Hematopoietic multipotent progenitor cell treated with erythropoietin and hydrocortisone succinate and interleukin-3 and kit ligand, for 17 days (in vitro differentiated cells): ENCODE results near the gene ST14.
A peak's percentile ranks its signal among the peaks of the same experiment; 100 is the strongest.
"Not testable (repeated sequence)": the region's sequence is repeated elsewhere in the genome, so short reads cannot be mapped to it uniquely, and the experiment has no call there.

Experiments
- DNase-seq: peaks from one replicate; pipeline ENCODE4 v3.0.0-alpha.2; 2015; ENCODE audit warnings: low spot score

The ST14 gene

GRCh38 chr11:130209954-130210854 is 50.6 kb downstream of the ST14 start:
- no peak for DNase-seq

DNA sequence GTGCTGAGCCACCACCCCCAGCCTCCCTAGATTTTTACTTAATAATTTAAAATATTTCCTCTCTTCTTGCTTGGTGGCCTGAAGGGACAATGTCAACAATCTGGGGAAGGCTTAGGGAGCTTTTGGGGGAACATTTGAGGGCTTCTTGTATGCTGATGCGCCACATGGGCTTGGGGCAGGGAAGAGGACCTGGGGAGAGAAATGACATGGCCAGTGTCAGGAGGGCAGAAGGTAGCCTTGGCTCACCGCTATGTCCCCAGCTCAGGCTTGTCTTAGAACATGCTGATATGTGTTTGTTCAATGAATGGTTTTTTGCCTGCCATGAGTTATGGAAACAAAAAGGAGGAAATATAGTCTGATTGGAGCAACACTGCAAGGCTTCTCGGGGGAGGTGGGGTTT is 51.6 kb downstream of the ST14 start:
- no peak for DNase-seq

DNA sequence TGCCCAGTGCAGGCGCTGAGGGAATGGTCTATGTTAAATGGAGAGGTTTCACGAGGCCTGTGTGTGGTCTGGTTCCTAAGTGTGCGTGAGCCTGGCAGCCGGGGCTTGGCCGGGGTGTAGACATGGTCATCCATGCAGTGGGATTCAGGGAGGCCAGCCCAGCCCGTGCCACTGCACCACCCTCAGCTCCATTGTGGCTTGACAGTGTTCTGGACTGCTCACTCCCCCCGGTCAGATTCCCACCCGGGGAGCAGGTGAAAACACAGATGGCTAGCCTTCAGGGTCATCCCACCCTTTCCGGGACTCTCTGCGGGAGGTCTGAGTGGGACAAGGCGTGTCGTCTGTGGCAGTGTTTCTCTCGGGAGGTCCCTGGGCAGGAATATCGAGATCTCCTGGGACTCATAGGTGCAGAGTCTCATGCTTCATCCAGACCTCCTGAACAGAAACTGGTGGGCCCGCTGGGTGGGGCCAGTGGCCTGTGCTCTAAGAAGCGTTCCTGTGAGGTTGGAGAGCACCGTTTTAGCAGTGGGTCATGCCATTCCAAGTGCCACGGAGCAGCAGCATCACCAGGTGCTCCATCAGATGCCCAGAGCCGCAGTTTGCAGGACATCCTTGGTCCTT is 52.3 kb downstream of the ST14 start:
- no peak for DNase-seq

DNA sequence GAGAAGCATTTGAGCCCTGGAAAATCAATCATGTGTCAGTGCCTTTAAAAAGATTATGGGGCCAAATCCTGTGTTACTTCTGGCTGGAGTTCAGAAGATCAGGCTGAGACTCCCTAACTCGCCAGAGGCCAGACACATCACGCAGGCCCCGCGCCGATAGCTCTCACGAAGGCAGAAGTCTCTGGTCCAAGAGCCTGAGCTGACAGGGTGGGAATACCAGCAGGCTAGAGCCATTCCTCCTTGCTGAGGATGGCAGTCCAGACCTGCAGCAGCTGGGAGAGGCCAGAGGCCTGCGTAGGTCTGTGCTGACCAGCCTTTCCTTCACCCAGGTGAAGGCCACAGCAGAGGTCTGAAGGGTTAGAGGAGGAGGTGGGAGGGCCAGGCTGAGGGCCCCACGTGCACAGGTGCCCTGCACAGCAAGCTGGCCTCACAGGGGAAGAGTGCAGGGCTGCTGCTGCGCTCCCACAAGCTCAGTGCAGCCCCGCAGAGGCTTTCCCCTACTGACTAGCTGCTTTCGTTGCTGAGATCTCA is 52.9 kb downstream of the ST14 start:
- DNase-seq, result no peak

DNA sequence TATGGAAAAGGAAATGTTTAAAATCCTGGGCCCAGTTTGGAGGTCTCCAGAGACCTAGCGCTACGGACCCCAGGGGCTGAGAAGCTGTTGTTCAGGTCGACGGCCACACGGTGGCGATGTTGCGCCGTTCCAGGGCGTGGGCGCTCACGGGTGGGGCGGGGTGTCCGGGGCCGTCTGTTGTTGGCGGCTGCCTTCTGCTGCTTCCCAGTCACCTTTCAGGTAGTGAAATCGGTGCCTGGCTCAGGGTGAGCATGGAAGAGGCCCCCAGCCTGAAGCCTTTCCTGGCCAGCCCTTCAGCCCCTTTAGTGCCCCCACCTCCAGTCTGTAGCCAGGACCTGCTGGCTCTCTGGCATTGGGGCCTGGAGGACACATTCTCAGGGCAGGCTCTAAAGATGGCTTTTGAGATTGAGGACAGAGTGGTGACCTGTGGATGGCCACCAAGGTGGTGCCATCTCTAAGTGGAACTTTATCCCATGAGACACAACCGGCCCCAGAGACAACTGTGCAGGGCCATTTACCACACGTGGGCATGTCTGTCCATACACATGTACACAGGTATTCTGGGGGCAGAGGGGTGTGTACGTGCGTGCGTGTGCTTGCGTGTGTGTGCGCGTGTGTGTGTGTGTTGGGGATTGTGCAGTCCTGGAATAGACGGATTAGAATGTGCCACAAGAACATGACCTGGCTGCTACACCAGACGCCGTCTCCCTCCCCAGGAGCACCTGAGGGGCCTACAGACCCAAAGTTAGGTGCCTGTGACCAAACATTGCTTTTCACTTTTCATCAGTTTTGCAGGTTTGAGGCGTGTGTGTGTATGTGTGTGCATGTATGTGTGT is 53.8 kb downstream of the ST14 start:
- peak; percentile 75 for DNase-seq

DNA sequence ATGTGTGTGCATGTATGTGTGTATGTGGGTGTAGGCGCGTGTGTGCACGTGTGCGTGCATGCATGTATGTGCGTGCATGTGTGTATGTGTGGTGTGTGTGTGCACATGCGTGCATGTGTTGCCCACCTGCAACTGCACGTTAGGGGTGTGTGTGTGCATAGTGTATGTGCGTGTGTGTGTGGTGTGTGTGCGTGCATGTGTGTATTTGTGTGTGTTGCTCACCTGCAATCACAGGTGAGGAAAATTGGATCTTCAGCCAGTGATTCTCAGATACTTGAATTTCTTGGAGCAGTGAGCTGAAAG is 54.3 kb downstream of the ST14 start:
- no peak for DNase-seq

DNA sequence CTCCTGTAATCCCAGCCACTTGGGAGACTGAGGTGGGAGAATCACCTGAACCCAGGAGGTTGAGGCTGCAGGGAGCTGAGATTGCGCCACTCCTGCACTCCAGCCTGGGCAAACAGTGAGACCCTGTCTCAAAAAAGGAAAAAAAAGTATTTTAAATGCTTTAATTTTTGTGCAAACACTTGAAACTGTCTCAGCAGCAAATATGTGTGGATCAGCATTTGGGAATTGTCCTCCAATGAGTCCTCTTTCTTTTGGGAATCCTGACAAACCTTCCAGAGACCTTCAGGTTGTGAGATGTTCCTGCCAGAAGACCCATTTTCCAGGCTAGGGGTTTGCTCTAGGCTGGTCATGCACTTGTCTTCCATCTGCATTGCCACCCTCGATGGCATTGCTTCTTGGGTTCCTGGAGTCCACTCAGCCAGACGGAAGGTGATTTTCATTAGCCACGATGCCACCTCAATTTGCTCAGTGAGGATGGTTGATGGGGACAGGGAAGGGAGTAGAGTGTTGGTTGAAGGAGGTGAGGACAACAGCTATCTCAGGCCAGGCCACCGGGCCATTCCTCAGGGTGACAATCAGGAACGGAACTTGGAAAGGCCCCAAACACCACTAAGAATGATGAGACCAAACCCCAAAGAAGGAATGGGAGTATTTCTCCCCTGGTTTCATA is 55.4 kb downstream of the ST14 start:
- no peak for DNase-seq

GRCh38 chr11:130215531-130216220 is 56.1 kb downstream of the ST14 start:
- no peak for DNase-seq

- no peak for DNase-seq
Observed at GRCh38 chr11:130216221-130216550, 56.6 kb downstream of the ST14 start.

DNA sequence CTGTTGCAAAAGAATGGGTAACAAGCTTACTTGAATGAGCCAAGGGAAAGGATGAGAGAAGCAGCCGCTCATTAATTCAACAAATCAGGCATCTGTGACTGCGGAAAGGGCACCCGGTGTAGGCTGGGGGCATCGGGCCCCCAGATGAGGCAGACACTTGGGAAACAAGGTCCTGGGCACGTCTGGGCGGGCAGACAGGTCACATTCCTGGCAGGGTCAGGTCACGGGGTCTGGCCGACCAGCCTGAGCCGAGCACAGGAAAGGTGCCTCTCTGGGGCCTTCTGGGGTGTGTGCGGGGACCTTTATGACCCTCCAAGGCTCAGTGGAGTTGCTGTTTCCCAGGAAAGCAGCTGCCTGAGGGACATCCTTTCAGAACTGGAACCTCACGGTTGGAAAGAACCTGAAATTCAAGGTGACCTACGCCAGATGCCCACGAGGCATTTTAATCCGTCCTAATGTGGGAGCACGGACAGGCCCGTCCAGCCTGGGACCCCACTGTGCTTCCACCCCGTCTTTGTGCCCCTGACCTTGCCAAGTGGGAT is 57.1 kb downstream of the ST14 start:
- DNase-seq, result no peak

- DNase-seq, result no peak
Observed at GRCh38 chr11:130217133-130218031, 57.8 kb downstream of the ST14 start.

- DNase-seq, result no peak
Observed at GRCh38 chr11:130218501-130219070, 59.0 kb downstream of the ST14 start.

DNA sequence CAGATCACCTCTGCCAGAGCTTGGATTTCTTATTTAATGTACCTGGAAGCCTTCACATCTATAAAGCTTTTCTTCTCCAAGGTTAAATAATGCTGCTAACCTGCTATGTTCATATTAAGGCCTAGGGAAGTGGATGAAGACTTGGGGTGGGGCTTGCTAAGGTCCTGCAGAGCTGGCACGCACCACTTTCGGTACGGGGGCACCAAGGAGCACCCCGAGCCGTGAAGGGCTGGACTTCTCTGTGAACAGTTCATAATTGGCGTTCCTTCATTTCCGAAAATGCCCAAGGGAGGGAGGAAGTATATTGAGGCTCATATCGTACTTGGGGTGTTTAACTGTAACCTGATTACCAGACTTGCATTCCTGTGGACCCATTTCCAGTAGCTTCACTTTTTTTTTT is 59.6 kb downstream of the ST14 start:
- DNase-seq, result no peak

GRCh38 chr11:130220311-130221035 is 60.9 kb downstream of the ST14 start:
- no peak for DNase-seq

DNA sequence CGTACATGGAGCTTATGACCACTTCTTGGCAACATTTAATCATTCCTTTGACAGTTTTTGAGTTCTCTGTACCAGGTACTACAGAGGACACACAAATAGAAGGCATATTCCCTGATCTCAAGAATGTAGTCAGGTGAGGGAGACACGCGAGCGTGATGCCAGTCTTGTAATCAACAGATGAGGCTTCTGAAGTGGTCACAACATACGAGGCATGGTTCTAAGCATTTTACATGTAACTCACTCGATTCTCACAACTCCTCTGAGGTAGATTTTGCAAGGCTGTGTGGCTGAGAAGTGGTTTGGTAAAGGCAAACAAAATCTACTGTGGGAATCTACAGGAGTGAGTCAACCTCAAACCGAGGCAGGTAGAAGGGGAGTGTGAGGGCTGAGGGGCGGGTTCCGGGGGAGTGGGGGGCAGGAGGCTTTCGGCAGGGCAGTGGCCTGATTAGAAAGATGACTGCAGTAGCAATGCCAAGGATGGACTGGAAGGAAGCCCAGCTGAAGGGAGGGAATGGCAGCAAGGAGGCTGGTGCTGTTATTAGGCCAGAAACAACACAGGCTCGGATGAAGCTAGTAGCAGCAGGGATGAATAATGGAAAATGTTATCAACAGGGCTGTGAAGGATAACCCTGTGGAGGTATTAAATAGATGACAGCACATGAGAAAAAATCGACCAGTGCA is 63.8 kb downstream of the ST14 start:
- DNase-seq, result no peak

GRCh38 chr11:130227373-130227772 is 67.8 kb downstream of the ST14 start:
- no peak for DNase-seq

DNA sequence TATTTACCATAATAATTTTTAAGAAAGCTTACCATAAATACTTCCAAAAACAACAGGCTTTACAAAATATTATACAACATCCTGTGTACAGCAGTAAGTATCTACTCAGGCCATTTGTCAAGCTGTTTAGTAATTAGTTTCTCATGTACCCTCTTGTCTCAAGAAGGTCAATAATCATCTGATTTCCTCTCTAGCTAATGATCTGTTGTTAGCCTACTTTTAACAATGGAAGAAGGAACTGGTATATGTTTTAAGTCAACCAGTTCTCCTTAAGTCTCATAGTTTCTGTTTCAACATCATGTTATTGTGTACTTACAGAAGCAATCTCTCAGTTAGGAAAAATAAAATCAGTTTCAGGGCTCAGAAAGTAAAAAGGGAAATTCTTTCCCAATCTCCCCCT is 73.9 kb downstream of the ST14 start:
- not testable (repeated sequence) for DNase-seq

- DNase-seq, result not testable (repeated sequence)
Observed at GRCh38 chr11:130233888-130234287, 74.3 kb downstream of the ST14 start.

- no peak for DNase-seq
Observed at GRCh38 chr11:130234315-130234714, 74.7 kb downstream of the ST14 start.
